H4 (cell line): Measurements from ENCODE around the gene IL16. TPM values are rescaled to one million over a fixed set of nuclear protein-coding genes. Genes with fewer than 3 reads are reported as not detected.
A peak's percentile ranks its signal among the peaks of the same experiment; 100 is the strongest.
"Not testable (repeated sequence)": the region's sequence is repeated elsewhere in the genome, so short reads cannot be mapped to it uniquely, and the experiment has no call there.

Experiments used
- DNase-seq: peaks from one replicate; pipeline ENCODE4 v3.0.0-alpha.2; 2015; ENCODE audit warnings: low spot score
- total RNA-seq: library from RNA; depleted of rRNA; stranded (reverse); fragments of >200 nt; shearing (Covaris generic); gene quantifications from 2 replicates; pipeline ENCODE4 v1.2.3, GENCODE V29; 2014

The IL16 gene
- total RNA-seq, 1 experiment from 2014 or later, result 0.17 TPM

DNA sequence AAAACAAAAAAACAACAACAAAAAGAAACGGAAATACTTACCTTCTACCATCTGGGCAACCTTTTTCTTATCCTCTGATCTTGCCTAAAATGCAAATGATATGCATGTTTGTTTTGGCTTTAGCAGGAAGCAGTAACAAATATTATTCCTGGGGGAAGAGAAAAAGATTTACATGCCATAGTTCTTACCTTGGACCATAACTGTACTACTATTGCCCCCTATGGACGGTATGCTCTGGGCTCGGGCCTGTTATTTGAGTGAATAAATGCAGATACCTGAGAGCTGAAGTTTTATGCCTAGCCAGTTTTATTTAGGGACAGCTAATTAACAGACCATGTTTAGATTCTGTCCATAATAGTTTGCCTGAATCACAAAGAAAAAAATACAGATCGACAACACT, 139.9 kb downstream of the IL16 start:
- DNase-seq, result no peak

DNA sequence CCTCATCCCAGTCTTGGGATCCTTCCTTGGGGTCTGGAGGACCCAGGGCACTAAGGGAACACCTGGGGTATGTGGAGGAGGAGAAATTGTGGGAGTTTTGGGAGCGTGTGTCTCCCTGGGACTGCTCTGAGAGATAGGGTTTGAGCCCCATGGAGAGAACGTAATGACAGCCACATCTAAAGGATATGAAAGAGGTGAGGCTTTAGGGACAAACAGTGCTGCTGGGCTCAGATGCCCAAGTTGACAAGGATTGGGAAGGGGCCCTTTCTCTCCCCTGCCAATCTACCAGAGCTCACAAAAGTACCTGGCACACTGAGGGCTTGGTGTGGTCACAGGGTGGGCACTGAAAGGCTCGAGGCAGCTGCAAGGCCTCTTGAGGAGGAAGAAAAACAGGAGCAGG, 140.6 kb downstream of the IL16 start:
- DNase-seq, result no peak

DNA sequence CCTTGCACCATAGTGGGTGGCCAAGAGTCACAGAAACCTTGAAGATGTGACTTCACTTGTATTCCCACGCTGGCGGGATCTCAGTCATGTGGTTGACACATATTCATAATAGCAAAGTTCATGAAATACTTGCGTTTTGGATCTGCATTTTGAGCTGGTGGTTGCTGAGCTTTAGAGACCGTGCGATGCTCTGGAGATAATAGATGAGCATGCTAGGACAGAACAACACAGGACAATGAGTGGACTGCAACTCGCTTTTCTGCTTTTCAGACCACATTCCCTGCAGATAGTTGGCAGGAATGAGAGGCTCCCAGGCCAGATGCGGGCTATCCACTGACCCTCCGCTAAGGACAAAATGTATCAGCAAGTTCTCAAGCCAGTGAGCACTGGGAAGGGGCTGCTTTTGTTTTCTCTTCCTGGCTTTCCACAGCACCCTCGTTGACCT, 141.1 kb downstream of the IL16 start:
- no peak for DNase-seq

DNA sequence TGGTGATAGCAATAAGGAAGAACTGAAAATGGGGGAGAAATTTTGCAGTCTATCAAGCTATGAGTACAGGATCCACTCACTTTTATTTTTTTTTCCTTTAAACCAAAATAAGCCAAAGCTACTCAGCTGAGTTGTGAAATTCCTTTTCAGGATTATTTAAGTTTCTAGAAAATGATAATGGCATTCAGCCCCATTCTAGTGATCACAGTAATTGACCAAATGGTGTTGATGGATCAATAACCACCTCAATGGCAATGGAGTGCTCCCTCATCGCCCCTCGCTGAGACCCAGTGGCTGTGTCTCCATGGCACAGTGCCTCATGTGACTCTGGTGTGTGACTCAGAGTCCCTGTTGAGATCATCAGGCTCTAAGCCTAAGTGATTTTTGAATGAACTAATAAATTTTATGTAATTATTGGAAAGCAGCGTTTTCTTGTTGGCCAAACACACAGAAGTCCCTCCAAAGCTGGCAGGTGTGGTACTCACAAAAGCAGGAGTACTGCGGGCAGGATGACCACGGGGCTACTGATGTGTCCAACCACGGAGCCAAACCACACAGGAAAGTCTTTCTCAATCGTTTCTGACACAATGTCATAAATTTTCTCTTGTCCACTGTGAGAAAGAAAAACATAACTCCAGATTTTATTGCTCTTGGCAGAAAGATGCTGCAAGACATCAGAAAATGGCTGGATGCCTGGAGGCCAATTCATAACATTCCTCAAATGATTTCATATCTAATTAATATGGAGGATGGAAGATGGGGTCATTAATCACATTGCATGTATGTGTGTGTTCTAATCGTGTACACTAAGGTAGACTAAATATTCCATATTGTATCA, 141.7 kb downstream of the IL16 start:
- DNase-seq, result peak; percentile 11

DNA sequence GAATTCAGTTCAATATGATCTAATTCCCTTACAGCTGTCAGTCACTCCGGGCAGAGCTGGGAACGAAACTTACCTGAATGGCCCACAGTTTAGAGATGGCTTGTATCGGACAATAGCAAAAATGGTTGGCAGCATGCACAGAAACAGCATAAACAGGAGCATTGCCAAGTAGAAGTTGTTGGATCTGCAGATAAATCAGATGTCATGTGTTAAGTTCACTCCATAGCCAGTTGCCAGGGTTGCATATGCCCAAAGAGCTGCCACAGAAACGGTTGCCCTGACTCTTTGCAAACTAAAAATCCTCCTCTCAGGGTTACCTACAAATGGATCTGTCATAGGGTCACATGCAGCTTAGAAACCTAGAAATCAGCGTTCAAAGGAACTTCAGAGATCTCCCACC, 142.6 kb downstream of the IL16 start:
- no peak for DNase-seq

DNA sequence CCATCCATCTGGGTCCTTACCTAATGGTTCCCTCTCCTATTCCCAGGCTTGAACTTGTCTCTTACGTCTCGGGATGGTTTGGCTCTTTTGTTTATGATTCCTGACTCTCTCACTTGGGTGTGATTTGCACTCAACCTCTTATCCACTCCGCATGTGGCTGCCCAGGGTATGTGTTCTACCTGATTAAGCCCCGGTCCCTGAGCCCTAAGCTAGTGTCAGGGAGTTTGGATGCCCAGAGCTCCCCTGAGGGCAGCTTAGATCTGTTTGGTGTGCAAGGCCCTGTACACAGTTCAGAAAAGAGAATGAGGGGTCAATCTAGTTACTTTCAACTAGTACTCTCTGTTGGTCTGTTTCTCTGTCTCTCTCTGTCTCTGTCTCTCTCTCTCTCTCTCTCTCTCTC, 143.2 kb downstream of the IL16 start:
- no peak for DNase-seq

DNA sequence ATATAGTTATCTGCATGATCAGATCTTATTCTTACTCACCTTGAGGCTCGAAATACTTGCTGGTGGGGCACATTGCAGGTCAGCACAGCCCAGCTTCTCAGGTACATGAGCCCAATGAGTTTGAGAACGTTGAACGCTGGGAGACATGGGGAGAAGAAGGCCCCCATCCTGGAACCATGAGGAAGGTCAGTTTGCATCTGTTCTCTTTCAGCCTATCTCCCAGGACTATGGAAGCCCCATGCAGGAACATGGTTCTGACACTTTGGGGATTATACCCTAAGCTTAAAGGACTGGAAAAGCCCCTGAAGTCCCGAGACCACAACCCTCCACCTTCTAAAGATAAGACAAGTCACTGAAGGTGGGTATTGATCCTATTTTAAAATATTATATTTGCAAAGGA, 144.7 kb downstream of the IL16 start:
- DNase-seq, result no peak

DNA sequence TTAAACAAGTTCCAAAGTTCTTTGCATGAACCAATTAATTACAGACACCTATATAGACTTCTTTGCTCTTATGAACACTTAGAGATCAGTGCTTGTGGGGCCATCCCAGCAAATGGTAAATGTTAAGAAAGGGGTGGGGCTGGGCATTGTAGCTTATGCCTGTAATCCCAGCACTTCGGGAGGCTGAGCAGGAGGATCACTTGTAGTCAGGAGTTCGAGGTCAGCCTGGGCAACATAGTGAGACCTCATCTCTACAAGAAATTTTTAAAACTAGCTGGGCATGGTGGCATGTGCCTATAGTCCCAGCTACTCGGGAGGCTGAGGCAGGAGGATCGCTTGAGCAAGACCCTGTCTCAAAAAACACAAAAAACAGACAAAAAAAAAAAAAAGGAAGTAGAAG, 146.7 kb downstream of the IL16 start:
- DNase-seq, result no peak

DNA sequence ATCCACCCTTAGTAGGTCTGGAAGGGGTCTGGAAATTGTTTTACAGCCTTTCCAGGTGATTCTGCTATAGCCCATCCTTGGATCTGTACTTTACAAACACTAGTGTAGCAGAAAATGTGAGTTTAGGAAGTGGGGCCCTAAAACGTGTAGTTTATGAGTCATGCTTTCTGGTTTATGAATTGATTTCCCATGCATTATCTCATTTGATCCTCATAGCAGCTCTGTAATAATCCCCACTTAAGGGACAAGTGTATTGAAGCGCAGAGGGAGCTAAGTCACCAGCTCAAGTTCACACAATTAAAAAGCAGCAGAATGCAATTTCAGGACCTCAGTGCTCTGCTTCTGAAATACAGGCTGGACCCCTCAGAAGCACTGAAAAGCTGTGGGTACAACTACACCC, 149.9 kb downstream of the IL16 start:
- no peak for DNase-seq

DNA sequence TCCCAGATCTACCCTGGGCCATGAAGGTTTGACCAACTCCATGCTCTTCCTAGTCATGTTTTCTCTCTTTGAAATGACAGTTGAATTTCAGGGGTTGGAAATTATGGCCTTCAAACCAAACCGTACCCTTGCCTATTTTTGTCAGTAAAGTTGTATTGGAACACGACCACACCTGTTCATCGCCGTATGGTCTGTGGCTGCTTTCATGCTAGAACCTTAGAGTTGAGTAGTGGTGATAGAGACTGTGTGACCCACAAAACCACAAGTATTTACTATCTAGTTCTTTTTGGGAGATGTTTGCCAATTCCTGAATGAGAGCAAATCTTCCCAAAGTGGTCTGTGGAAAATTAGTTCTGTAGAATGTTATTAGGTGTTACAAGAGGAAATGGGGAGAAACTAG, 151.2 kb downstream of the IL16 start:
- no peak for DNase-seq

DNA sequence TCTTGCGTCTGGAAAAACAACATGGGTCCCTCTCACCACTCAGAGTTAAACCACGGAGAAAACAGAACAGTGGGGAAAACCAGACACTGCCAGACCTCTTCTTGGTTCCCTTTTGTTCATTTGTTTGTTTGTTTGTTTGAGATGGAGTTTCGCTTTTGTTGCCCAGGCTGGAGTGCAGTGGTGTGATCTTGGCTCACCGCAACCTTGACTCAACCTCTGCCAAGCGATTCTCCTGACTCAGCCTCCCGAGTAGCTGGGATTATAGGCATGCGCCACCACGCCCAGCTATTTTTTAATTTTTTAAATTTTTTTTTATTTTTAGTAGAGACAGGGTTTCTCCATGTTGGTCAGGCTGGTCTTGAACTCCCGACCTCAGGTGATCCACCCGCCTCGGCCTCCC, 152.0 kb downstream of the IL16 start:
- not testable (repeated sequence) for DNase-seq

DNA sequence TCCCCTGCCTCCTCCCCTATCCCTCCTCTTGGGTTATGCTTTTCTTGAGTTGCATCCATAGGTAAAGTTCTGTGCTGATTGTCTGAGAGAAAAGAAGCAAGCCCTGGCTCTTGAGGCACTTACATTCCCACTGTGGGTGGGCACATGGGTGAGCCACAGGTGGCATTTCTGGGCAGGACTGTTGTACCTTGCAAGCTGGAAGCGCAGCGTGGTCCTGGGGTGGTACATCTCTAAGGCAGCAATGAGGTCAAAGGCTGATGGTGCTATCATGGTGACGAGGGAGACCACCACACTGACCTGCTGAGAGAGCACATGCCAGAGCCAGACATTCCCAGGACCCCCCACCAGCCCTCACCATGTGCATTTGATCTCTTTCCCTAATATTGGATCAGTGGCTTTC, 152.6 kb downstream of the IL16 start:
- no peak for DNase-seq

DNA sequence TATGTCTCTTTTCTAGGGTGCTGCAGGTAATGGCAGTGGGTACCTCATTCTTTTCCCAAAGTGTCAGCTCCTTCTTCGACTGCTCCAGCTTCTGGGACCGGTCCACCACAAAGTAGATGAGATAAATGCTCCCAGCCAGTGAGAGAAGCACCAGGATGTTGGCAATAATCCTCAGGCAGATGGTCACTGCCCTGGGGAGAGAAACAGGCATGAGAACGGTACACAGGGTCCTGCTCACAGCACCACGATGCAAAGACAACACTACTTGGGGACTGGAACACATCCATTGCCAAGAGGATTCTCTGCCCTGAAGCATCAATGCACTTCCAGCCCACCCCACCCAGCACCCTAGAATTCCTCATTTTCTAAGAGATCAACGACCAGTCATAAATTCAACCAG, 155.0 kb downstream of the IL16 start:
- no peak for DNase-seq

DNA sequence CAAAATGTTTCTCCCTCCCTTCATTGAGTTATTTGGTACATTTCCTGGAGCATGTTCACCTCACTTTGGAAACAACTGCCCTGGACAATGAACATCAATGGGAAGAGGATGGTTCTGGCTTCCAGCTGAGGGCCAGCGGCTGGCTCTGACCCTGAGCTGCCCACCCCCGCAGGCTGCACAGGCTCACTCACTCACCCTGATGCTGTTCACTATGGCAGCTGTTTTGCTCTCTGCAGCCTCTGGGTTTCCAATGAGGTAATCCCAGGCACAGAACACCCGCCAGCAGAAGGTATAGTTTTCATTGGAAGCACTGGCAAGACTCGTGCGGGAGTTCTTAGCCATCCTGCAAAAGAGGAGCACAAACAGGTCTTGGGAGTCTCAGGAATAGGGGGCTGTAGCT, 159.6 kb downstream of the IL16 start:
- DNase-seq, result no peak

DNA sequence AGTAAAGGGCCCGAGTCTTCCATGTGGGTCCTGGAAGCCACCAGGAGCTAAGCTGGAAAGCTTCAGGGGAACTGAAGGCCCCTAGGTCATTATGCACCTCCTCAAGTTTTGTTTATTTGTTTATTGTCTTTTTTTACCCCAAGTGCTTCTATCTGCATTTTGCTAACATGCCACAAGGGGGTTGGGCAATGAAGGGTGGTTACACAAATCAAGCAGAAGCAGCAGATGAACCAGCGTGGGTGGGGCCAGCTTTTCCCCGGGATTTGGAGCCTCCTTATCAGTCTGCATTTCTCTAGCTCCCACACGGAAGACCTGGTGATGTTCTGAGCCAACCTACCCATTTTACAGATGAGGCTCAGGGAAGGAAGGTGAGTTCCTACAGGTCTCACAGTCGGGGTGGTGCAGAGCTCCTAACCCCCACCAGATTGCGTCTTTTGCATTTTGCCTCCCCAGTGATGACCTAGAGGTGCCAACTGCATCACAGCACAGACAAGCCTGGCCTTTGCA, 160.6 kb downstream of the IL16 start:
- no peak for DNase-seq

DNA sequence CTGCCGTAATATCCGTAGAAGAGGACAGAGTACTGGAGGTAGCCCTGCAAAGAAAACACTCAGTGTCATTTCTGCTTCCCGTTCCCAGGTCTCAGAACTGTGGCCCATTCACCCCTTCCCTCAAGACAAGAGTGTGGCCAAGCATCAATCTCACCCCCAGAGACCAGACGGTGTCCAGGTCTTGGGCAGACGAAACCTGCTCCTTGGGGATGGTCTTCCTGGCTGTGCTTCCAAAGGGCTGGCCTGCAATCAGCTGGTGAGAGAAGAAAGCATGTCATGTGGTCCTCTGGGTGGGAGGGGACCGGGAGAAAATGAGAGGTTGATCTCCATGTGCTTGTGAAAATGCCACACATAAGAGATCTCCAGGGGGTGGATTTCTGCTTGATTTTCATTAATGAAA, 161.6 kb downstream of the IL16 start:
- DNase-seq, result no peak

DNA sequence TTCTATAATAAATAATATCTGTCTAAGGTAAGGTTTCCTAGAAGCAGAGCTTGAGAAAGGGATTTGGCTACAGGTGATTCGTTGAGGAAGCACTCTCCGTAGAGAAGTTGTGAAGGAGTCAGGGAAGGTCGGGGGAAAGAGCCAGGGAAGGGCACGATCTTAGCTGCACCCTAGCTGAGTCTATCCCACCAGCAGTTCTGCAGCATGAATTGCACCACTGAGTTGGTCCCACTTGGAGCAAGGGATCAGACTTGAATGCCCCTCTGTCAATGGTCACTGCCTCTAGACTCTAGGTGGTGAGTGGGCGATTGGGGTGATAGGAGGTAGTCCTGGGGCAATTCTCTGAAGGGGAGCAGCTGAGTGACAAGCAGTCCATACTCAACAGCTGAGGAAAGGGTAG, 163.8 kb downstream of the IL16 start:
- DNase-seq, result no peak

DNA sequence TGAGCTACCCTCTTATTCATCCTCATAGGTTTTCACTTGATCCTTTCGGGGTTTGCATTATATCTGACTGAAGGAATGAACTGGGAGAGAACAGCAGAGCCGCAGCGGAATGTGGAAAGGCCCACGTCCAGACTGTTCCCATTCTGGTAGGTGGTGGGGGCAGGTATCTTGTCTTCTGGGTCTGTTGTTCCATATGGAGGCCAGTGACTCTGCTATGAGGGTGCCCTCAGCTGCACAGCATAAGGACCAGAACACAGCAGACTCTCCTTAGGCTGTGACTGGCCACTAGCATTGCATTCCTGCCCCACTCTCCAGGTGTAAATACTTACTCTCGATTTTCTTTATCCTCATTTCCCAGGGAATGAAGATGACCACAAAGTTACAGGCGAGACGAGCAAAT, 165.2 kb downstream of the IL16 start:
- no peak for DNase-seq

DNA sequence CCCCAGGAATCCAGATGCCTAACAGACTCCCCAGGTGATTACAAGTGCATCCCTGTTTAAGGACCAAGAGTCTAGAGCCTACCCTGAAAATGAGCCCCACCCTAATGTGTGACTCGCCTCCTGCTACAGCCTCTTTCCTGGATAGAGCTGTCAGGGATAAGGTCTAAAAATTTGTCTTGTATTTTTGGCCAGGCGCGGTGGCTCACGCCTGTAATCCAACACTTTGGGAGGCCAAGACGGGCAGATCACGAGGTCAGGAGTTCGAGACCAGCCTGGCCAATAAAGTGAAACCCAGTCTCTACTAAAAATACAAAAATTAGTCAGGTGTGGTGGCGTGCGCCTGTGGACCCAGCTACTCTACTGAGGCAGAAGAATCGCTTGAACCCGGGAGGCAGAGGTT, 166.1 kb downstream of the IL16 start:
- DNase-seq, result no peak

DNA sequence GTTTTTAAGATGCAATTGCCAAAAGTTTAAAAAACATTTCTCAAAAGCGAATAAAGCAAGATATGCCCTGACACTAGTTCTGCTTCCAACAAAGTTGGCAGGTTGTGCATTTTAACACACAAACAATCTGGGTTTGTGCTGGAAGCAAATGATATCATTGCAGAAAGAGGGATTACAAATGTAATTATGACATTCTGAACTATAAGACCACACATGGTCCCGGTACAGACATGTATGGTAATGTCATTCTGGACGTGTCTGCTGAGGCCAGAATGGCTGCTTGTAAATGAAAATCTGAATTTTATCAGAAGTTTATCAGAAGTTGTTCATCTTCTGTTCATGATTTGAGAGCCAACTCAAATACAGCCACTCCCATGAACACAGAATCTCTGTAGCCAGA, 166.6 kb downstream of the IL16 start:
- DNase-seq, result no peak
